Endothelial cell of umbilical vein (primary cell): ENCODE data around the gene FEZF1. TPM values are rescaled to one million over a fixed set of nuclear protein-coding genes. Genes with fewer than 3 reads are reported as not detected.

Experiments used
- BruUV-seq: library from RNA; stranded (reverse); fragments of 400-500 nt; replicated peaks from 2 replicates; lab custom pipeline; 2021; lab: Mats Ljungman, UMichigan
- CTCF ChIA-PET: fragments of 300-600, 350-600 bp; sonication (Branson Sonifier 250); formaldehyde crosslinking; loops from one replicate; lab custom pipeline; 2021; ENCODE audit warnings: antibody characterized with exemption, inconsistent platforms; lab: Charles Lee
- POLR2A ChIA-PET: fragments of 300-600, 350-600 bp; sonication (Branson Sonifier 250); formaldehyde crosslinking; loops from one replicate; lab custom pipeline; 2021; ENCODE audit warnings: antibody characterized with exemption, inconsistent platforms; lab: Charles Lee
- DNase-seq: peaks from one replicate; pipeline ENCODE4 v3.0.0-alpha.2; 2011; ENCODE audit warnings: low read depth, low spot score
- FAIRE-seq: peaks from 2 replicates; lab custom pipeline; 2011; peaks lifted over from hg19 to GRCh38; lab: Jason Lieb, UNC
- H2AFZ ChIP-seq: 2 replicates; pipeline ENCODE4 v1.6.0; 2012; ENCODE audit warnings: low read depth, low read length, control low read depth, inconsistent platforms
- H3K27ac ChIP-seq: 2 replicates; pipeline ENCODE4 v1.5.1; 2011; ENCODE audit warnings: low read depth, mild to moderate bottlenecking, control low read depth, low read length, moderate library complexity; ENCODE audit not compliant: insufficient read depth
- H3K27me3 ChIP-seq, 2 experiments: 2 replicates each; pipeline versions ENCODE4 v1.6.0 to v1.6.1; 2011; ENCODE audit warnings: low read length in 2 of 2, mixed read lengths in 1 of 2; ENCODE audit not compliant: control insufficient read depth in 2 of 2, insufficient read depth in 2 of 2
- H3K36me3 ChIP-seq, 2 experiments: 2 replicates in 1 of 2; 3 replicates in 1 of 2; pipeline ENCODE4 v1.5.1; 2011; ENCODE audit warnings: low read length in 2 of 2, mild to moderate bottlenecking in 1 of 2, moderate library complexity in 1 of 2; ENCODE audit not compliant: control insufficient read depth in 2 of 2, insufficient read depth in 2 of 2; ENCODE audit errors: extremely low read depth in 1 of 2
- H3K4me1 ChIP-seq: 3 replicates; pipeline ENCODE4 v1.5.1; 2011; ENCODE audit warnings: mild to moderate bottlenecking, low read length; ENCODE audit not compliant: control insufficient read depth, insufficient read depth; ENCODE audit errors: extremely low read depth
- H3K4me2 ChIP-seq: 2 replicates; pipeline ENCODE4 v1.6.1; 2011; ENCODE audit warnings: low read length, control low read depth, mixed read lengths; ENCODE audit not compliant: insufficient read depth
- H3K4me3 ChIP-seq, 3 experiments: fragments of 200-600 bp in 1 of 3; sonication (generic), shearing (Covaris generic) in 1 of 3; replicated peaks in 1 of 3; 2 replicates each; pipeline ENCODE4 v1.5.1; 2011 to 2016; ENCODE audit warnings: control low read depth in 3 of 3, low read length in 3 of 3, mild to moderate bottlenecking in 2 of 3, inconsistent platforms in 1 of 3, low read depth in 1 of 3, moderate library complexity in 1 of 3; ENCODE audit not compliant: insufficient read depth in 1 of 3
- H3K79me2 ChIP-seq: 2 replicates; pipeline ENCODE4 v1.6.0; 2012; ENCODE audit warnings: low read length, inconsistent platforms; ENCODE audit not compliant: control insufficient read depth, insufficient read depth
- H3K9ac ChIP-seq: replicated peaks from 2 replicates; pipeline ENCODE3; 2011; ENCODE audit warnings: low read length, control low read depth; ENCODE audit not compliant: insufficient read depth; ENCODE audit errors: extremely low read depth
- H3K9me1 ChIP-seq: replicated peaks from 3 replicates; pipeline ENCODE4 v1.6.0; 2011; ENCODE audit warnings: mild to moderate bottlenecking, low read length; ENCODE audit not compliant: control insufficient read depth, insufficient read depth; ENCODE audit errors: extremely low read depth
- H3K9me3 ChIP-seq: replicated peaks from 2 replicates; pipeline ENCODE4 v1.5.1; 2012; ENCODE audit warnings: low read length, inconsistent platforms; ENCODE audit not compliant: control insufficient read depth, insufficient read depth
- H4K20me1 ChIP-seq: replicated peaks from 2 replicates; pipeline ENCODE3; 2011; ENCODE audit warnings: mild to moderate bottlenecking, low read length; ENCODE audit not compliant: control insufficient read depth, insufficient read depth; ENCODE audit errors: extremely low read depth
- CTCF ChIP-seq, 2 donors: IDR thresholded peaks; 1 replicate in 1 of 2; 2 replicates in 1 of 2; pipeline ENCODE4 v1.5.1; 2011; ENCODE audit warnings: low read length in 2 of 2, mild to moderate bottlenecking in 2 of 2, moderate library complexity in 2 of 2, control low read depth in 1 of 2, inconsistent platforms in 1 of 2, low read depth in 1 of 2; ENCODE audit not compliant: insufficient read depth in 1 of 2; ENCODE audit errors: extremely low read depth in 1 of 2
- FOS ChIP-seq: IDR thresholded peaks from 2 replicates; pipeline ENCODE4 v1.6.1; 2011; ENCODE audit warnings: mild to moderate bottlenecking, low read length, moderate library complexity, borderline replicate concordance; ENCODE audit not compliant: insufficient read depth
- GATA2 ChIP-seq: IDR thresholded peaks from 2 replicates; pipeline ENCODE4 v1.7.0; 2011; ENCODE audit warnings: low read depth, mild to moderate bottlenecking, moderate library complexity, mixed read lengths, low read length; ENCODE audit not compliant: insufficient read length, insufficient read depth
- JUN ChIP-seq: IDR thresholded peaks from 2 replicates; pipeline ENCODE4 v1.6.1; 2011; ENCODE audit warnings: borderline replicate concordance, low read depth; ENCODE audit not compliant: insufficient read length, insufficient read depth
- MAX ChIP-seq: IDR thresholded peaks from 2 replicates; pipeline ENCODE4 v1.6.1; 2011; ENCODE audit not compliant: insufficient read depth, insufficient read length
- MYC ChIP-seq: IDR thresholded peaks from one replicate; pipeline ENCODE4 v1.6.1; 2011; ENCODE audit warnings: mild to moderate bottlenecking, low read depth, low read length
- POLR2AphosphoS5 ChIP-seq: IDR thresholded peaks from 2 replicates; pipeline ENCODE4 v1.6.1; 2012; ENCODE audit warnings: low read depth, mild to moderate bottlenecking, control low read depth, low read length, moderate library complexity; ENCODE audit not compliant: insufficient read depth
- dilution Hi-C: fragments of 300-500 bp; cut with MboI; formaldehyde crosslinking; loops from one replicate; pipeline ENCODE4 v1.15.0; 2019; ENCODE audit warnings: low sequenced_read_pairs; ENCODE audit not compliant: extremely low pct_ligation_motif_present
- intact Hi-C: fragments of 100-400 bp; cut with micrococcal nuclease; formaldehyde crosslinking; loops from one replicate; pipeline ENCODE4 v1.10.0; 2022
- polyA plus RNA-seq, 4 experiments: library from polyadenylated mRNA; depleted of rRNA in 3 of 4; stranded (reverse) in 3 of 4; unstranded in 1 of 4; fragments of >200 nt; gene quantifications; 2 replicates each; pipeline versions ENCODE4 v1.2.1 to v1.2.3, GENCODE V29; 2011 to 2012; ENCODE audit warnings: missing spikeins in 1 of 4
- total RNA-seq: library from RNA; stranded (reverse); gene quantifications from 2 replicates; pipeline ENCODE4 v1.2.3, GENCODE V29; 2021

FEZF1 gene
- total and polyA plus RNA-seq, 2 donors (not counting 3 experiments of a cell fraction or from before 2014, with no cell fraction given): not detected

- Histone ChIP-seq H3K9ac (no peak overlapping the region), H3K79me2 (no peaks in the 10 kb centered on the region), H3K27ac (no peak overlapping the region), H3K27me3 (peaks cover 55 to 72% of the 10 kb centered on the region in 2 experiments), H3K9me3 (no peaks in the 10 kb centered on the region), H3K9me1 (no peaks in the 10 kb centered on the region), H3K4me2 (peak overlapping the region; percentile 42), H3K36me3 (no peaks in the 10 kb centered on the region), H3K4me3 (no peak overlapping the region), H2AFZ (no peak overlapping the region), H3K4me1 (peaks cover 14% of the 10 kb centered on the region), H4K20me1 (no peaks in the 10 kb centered on the region)
- BruUV-seq: no TSS peak
- dilution Hi-C loops (no loop called here), intact Hi-C loops (no loop called here)
- FAIRE-seq (no peak), DNase-seq (no peak)
- ChIA-PET CTCF (interaction anchor here (1.0 kb wide), 1 partner anchor 10 kb away, joined by 3 read pairs; no protein-coding TSS in a partner anchor), POLR2A (no interaction called here)
- no peak for TF ChIP-seq MYC
- TF ChIP-seq FOS: no peak
- no peak for TF ChIP-seq JUN
- TF ChIP-seq GATA2: no peak
- no peak for TF ChIP-seq MAX
- TF ChIP-seq POLR2AphosphoS5: no peak
- TF ChIP-seq CTCF (IDR thresholded peaks at IDR 0.05; ENCODE audit: extremely low read depth in 1 of 2, insufficient read depth in 1 of 2, low read depth in 1 of 2, low read length in 2 of 2): no peak
Measured at GRCh38 chr7:122315507-122316466, 11.2 kb upstream of the FEZF1 start.
